ENCODE results near the gene VAV3. TPM values are rescaled to one million over a fixed set of nuclear protein-coding genes. Genes with fewer than 3 reads are reported as not detected.

VAV3 gene
- polyA plus RNA-seq, 1 donor (not counting 4 experiments of a cell fraction or from before 2014, with no cell fraction given), result 19.6 TPM

DNA sequence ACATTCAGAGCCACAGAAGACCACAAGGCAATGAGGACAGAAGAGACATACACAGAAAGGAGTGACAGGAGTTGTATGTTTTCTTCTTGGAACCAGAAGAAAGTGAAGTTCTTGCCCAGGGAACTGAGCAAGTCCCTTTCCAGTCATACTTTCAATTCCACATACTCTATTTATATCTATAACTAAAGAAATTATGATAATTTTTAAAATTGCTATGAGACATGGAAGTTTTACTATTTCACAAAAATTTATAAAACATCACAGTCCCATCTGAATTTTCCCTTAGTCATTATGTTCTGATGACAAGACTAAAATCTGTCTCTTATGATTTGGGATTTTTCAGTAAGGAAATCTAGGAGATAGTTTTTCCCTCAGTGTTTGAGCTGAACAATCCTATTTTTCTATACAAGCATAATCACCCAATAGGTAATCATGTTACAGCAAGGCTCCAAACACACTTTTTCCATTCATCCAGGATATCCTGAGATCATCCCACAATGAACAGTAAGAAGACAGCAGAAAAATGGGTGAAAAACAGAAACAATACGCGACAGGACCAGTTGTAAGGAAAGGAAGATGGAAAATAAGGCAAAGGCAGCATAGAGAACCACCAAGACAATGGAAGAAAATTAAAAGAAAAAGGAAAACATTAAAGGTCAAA is 154.6 kb downstream of the VAV3 start:
- Histone ChIP-seq H4K20me1 (ENCODE audit: control insufficient read depth, extremely low read depth, insufficient read depth, low read length) (no peaks in the 10 kb centered on the region), H3K4me3 (ENCODE audit: control insufficient read depth in 2 of 3, extremely low read depth in 1 of 3, insufficient read depth in 2 of 3, low read depth in 1 of 3, low read length in 3 of 3) (no peak overlapping the region), H3K36me3 (ENCODE audit: control insufficient read depth in 2 of 2, extremely low read depth in 1 of 2, insufficient read depth in 2 of 2, low read length in 2 of 2) (no peaks in the 10 kb centered on the region), H3K27ac (ENCODE audit: control insufficient read depth, insufficient read depth, low read length) (no peak overlapping the region), H3K4me1 (ENCODE audit: control insufficient read depth, extremely low read depth, insufficient read depth, low read length) (no peaks in the 10 kb centered on the region), H3K79me2 (ENCODE audit: control insufficient read depth, insufficient read depth, low read length) (no peaks in the 10 kb centered on the region), H3K4me2 (ENCODE audit: control insufficient read depth, extremely low read depth, insufficient read depth, low read depth, low read length) (no peak overlapping the region), H3K9me3 (ENCODE audit: control insufficient read depth, low read depth, low read length) (no peaks in the 10 kb centered on the region), H2AFZ (ENCODE audit: control insufficient read depth, low read length) (no peak overlapping the region), H3K9ac (ENCODE audit: control insufficient read depth, extremely low read depth, insufficient read depth, low read length) (no peak overlapping the region), H3K27me3 (ENCODE audit: control insufficient read depth, extremely low read depth, insufficient read depth, low read length) (no peaks in the 10 kb centered on the region), H3K9me1 (ENCODE audit: control insufficient read depth, extremely low read depth, insufficient read depth, low read length) (no peaks in the 10 kb centered on the region)
- no peak for FAIRE-seq
- TF ChIP-seq CTCF (optimal IDR thresholded peaks at IDR 0.05 in 1 of 3, IDR thresholded peaks at IDR 0.05 in 1 of 3, conservative IDR thresholded peaks at IDR 0.05 in 1 of 3; ENCODE audit: extremely low read depth in 1 of 3, insufficient read depth in 2 of 3, low read length in 3 of 3), result no peak
- dilution Hi-C loops (cut with MboI; ENCODE audit: extremely low pct_ligation_motif_present, low sequenced_read_pairs), result no loop called here
- DNase-seq (ENCODE audit: low read depth, low spot score), result no peak

DNA sequence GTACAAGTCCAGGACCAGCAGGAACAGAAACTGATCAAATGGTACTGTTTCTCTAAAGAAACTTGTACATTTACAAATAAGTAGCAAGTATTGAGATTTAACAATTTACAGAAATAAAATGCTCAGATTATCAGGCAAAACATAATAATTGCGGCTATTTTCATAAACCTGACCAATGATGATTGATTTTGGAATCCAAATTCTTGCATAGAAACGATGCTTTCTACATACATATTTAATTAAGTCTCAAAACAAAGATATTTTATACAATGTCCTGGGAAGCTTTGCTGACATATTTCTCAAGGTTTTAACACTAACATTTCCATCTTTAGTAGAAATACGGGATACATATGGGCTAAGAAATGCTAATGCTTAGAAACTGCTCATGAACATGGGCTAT is 157.1 kb downstream of the VAV3 start:
- TF ChIP-seq CTCF (optimal IDR thresholded peaks at IDR 0.05 in 1 of 3, IDR thresholded peaks at IDR 0.05 in 1 of 3, conservative IDR thresholded peaks at IDR 0.05 in 1 of 3; ENCODE audit: extremely low read depth in 1 of 3, insufficient read depth in 2 of 3, low read length in 3 of 3) (no peak), EZH2 (IDR thresholded peaks at IDR 0.05; ENCODE audit: low read length) (no peak)
- Histone ChIP-seq H3K4me2 (ENCODE audit: control insufficient read depth, extremely low read depth, insufficient read depth, low read depth, low read length) (no peak overlapping the region), H2AFZ (ENCODE audit: control insufficient read depth, low read length) (no peak overlapping the region), H3K4me1 (ENCODE audit: control insufficient read depth, extremely low read depth, insufficient read depth, low read length) (no peaks in the 10 kb centered on the region), H3K9ac (ENCODE audit: control insufficient read depth, extremely low read depth, insufficient read depth, low read length) (no peak overlapping the region), H3K27ac (ENCODE audit: control insufficient read depth, insufficient read depth, low read length) (no peak overlapping the region), H3K4me3 (ENCODE audit: control insufficient read depth in 2 of 3, extremely low read depth in 1 of 3, insufficient read depth in 2 of 3, low read depth in 1 of 3, low read length in 3 of 3) (no peak overlapping the region), H3K79me2 (ENCODE audit: control insufficient read depth, insufficient read depth, low read length) (no peaks in the 10 kb centered on the region), H3K27me3 (ENCODE audit: control insufficient read depth, extremely low read depth, insufficient read depth, low read length) (no peaks in the 10 kb centered on the region), H3K36me3 (ENCODE audit: control insufficient read depth in 2 of 2, extremely low read depth in 1 of 2, insufficient read depth in 2 of 2, low read length in 2 of 2) (no peaks in the 10 kb centered on the region), H4K20me1 (ENCODE audit: control insufficient read depth, extremely low read depth, insufficient read depth, low read length) (no peaks in the 10 kb centered on the region), H3K9me1 (ENCODE audit: control insufficient read depth, extremely low read depth, insufficient read depth, low read length) (no peaks in the 10 kb centered on the region), H3K9me3 (ENCODE audit: control insufficient read depth, low read depth, low read length) (no peaks in the 10 kb centered on the region)
- no peak for FAIRE-seq
- dilution Hi-C loops (cut with MboI; ENCODE audit: extremely low pct_ligation_motif_present, low sequenced_read_pairs), result no loop called here
- DNase-seq (ENCODE audit: low read depth, low spot score), result no peak
